ENCODE data around the gene ITGAD. TPM values are rescaled to one million over a fixed set of nuclear protein-coding genes. Genes with fewer than 3 reads are reported as not detected.

Gene ITGAD
- not detected in 2 replicates for total RNA-seq

DNA sequence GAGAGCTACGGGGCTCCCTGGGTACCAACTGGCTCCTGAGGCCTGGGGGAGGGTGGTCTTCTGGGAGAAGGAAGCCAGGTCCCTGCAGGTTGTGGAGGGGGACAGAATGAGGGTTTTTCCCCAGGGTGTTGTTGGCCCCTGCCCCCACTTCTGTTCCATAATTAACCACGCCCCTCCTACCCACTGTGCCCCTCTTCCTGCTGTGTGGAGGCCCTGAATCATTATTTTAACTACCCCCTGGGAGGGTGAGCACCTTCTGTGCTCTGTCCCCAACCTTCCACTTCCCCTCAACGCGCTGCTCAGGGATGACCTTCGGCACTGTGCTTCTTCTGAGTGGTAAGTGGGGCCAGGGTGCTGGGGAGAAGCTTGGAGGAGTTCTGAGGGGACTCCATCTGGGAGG is at the start of gene ITGAD:
ITGAD (plus strand) TSS at position 280 of the 400 bp plus-strand sequence; CDS start at position 306, 26 bp downstream.

DNA sequence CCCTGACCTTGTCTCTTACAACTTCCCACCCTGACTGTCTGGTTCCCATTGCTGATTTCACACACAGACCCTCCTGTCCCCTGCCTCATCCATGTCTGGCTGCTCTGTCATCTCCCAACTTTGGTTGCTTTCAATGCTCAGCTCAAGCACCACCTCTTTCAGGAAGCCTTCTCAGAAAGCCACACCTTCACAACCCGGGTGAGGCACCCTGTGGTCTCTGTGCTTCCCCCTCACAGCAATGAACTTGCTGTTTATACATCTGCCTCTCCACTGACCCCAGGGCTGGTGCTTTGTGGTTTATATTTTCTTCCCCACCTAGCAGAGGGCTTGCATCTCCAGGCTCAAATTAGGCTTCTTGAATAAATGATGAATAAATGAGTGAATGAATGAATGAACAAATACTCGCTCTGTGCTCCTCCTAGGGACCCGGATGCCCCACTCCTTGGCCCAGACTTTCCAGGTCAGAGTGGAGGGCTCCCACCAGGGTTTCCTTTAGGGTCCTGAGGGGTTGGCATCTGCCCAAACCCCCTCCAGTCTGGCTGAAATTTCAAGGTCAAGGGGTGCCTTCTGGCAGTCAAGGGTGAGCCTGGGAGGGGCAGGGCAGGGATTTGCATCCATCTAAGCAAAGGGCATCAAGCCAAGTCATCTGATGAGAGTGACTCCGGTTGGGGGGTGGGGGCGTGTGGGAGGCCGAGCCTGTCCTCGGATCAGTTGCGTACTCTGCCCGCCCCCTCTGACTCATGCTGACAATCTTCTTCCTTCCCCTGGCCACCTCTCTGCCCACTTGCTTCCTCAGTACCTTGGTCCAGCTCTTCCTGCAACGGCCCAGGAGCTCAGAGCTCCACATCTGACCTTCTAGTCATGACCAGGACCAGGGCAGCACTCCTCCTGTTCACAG is 38.5 kb upstream of the ITGAD start, which contains the start of gene ITGAX:
ITGAX (plus strand) TSS at position 783 of the 898 bp plus-strand sequence; CDS start at position 862, 79 bp downstream.

DNA sequence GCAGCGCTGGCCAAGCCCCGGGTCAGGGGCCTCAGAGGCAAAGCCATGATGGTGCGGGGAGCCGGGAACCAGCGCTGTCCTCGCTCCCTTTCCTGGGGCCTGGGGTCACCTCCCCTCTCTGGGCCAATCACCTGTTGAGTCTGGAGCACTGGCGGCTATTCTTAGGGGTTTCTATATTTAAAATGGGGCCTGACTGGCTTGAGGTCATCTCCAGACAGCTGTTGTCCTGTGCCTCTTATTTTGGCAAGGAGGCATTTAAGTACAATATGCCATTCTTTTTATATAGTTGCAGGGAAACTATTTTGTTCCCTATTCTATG is 35.1 kb downstream of the ITGAD start, which contains the start of gene COX6A2:
COX6A2 (minus strand) TSS at position 82 of the 319 bp plus-strand sequence; CDS start at position 47, 35 bp downstream.

DNA sequence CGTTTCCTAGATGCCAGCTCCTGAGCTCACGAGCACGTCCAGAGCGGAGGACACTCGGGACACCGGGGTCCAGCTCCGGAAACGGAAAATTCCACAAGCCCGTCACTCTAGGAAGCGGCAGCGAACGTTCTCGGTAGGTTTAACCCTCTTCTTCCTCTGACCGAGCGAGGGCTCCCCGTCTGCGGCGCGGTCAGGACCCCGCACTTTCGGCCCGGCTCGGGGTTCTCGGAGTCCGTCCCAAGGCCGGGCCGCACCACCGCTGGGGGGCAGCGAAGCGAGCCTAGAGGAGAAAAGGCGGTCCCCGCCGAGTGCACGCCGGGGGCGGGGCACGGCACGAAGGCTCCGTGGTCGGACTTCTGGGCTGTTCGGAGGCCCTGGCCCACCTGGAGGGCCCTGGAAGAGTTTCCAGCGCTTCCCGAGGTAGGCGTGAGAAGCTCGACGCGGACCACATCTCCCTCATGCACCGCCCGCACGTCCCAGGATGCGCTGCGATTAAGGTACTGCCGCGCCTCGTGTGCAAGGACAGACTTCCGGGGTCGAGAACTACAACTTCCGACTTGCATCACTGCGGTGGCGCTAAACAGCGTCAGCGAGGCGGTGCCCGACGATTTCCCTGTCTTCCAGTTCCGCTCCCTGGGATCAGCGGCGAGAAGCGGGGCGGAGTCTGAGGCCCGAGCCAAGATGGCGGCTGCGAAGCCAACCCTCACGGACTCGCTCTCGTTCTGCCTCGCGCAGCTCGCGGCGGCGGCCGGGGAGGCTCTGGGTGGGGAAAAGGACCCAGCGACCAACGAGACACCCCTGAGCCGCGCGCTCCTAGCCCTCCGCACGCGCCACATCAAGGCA is 65.9 kb downstream of the ITGAD start, which contains the start of gene ARMC5:
ARMC5 (plus strand) TSS at position 658 of the 843 bp plus-strand sequence; CDS start at position 682, 24 bp downstream.

DNA sequence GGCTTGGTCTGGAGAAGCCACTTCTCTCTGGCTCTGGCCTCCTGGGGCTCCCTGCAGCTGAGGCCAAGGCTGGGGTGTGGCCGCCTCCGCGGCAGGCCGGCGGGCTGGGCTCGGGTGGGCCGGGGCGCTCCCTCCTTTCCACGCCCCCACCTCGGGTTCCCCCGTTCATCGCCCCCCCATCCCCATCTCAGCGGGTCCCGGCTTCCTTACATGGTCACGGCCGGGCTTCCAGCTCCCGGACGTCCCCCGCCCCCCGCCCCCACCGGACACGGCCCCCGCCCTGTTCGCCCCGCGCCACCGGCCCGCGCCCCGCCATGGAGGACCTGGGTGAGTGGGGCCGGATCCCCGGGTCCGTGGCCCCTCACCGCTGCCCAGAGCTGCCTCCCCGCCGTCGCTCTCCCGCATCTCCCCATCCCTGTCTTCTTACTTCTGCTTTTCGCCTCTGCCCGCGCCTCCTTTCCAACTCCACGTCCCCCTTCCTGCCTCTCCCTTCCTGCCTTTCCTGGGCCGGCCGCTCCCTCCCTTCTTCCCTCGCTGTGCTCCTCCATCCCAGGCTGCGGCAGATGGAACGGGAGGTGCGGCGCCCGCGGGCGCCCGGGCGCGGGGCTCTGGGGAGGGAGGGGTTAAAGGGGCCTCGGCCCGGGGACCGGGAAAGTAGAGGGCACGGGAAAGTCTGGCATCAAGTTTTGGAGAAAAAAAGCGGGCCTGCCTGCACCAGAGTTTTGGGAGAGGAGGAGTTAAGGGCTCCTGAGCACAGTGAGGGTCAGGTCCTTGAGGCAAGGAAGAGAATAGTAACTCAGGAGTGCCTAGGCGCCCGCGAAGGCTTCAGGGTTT is 79.0 kb downstream of the ITGAD start, which contains the start of gene TGFB1I1:
TGFB1I1 (plus strand) TSS at position 278 of the 834 bp plus-strand sequence; CDS start at position 315, 37 bp downstream.

Other genes with a start within 250 kb of the ITGAD start
- gene PRSS36, start 243.3 kb upstream of the ITGAD start, total RNA-seq = 0.17 and 0.29 TPM in 2 replicates
- gene FUS, start 213.2 kb upstream of the ITGAD start, total RNA-seq = 43.7 and 107 TPM in 2 replicates
- 120 and 136 TPM in 2 replicates for gene PYCARD, start 190.6 kb upstream of the ITGAD start, total RNA-seq
- not detected in 2 replicates for gene TRIM72, start 179.2 kb upstream of the ITGAD start, total RNA-seq
- not detected in 2 replicates for gene PYDC1, start 176.2 kb upstream of the ITGAD start, total RNA-seq
- not detected in 2 replicates for gene ITGAM, start 133.4 kb upstream of the ITGAD start, total RNA-seq
- gene ITGAX, start 38.2 kb upstream of the ITGAD start, total RNA-seq = 0.15 and 0.17 TPM in 2 replicates
- gene COX6A2, start 35.0 kb downstream of the ITGAD start, total RNA-seq = not detected in 2 replicates
- gene ZNF843, start 49.5 kb downstream of the ITGAD start, total RNA-seq = 0.15 and 0.99 TPM in 2 replicates
- 8.9 and 12.6 TPM in 2 replicates for gene ARMC5, start 66.2 kb downstream of the ITGAD start, total RNA-seq
- gene TGFB1I1, start 78.8 kb downstream of the ITGAD start, total RNA-seq = 51.1 and 51.6 TPM in 2 replicates
- under 0.01 and 0.15 TPM in 2 replicates for gene SLC5A2, start 89.8 kb downstream of the ITGAD start, total RNA-seq
- 73.3 and 87.7 TPM in 2 replicates for gene RUSF1, start 115.1 kb downstream of the ITGAD start, total RNA-seq
- gene AHSP, start 134.6 kb downstream of the ITGAD start, total RNA-seq = not detected in 2 replicates

Data from smooth muscle cell of trachea (primary cell).